Measurements from ENCODE around the gene PARD6B. TPM values are rescaled to one million over a fixed set of nuclear protein-coding genes. Genes with fewer than 3 reads are reported as not detected.
A peak's percentile ranks its signal among the peaks of the same experiment; 100 is the strongest.

The PARD6B gene
- total and polyA plus RNA-seq, 2 of the 13 experiments (the other 11 are each of a cell fraction or from before 2014, with no cell fraction given): 6.9 to 22.2 TPM

DNA sequence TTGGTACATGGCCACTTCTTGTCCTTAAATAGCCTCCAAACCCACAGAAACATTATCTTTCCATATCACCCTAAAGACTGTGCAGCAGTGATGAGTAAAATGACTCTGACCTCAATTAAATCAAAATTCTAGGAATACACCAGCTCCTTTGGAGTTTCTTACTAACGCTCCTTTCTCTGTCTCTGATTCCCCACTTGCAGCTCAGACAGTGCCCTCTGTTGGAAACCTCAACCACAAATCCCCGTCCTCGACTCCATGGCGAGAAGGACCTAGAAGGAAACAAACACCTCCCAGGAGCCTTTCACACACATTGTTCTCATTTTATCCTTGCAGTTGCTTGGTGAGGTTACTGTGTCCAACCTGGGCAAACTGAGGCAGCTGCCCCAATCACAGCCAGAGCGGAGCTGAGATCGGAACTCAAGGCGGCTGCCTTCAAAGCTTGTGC, 17.7 kb upstream of the PARD6B start (continued):
- no peak for TF ChIP-seq AFF4 (CRISPR knock-in tag; IDR thresholded peaks at IDR 0.05)
- no peak for TF ChIP-seq ZSCAN29 (CRISPR knock-in tag; conservative IDR thresholded peaks at IDR 0.05)
- TF ChIP-seq ZNF781 (CRISPR knock-in tag; IDR thresholded peaks at IDR 0.05; ENCODE audit: borderline replicate concordance, not compliant biosample characterization): no peak
- no peak for TF ChIP-seq DR1 (CRISPR knock-in tag; IDR thresholded peaks at IDR 0.05)
- TF ChIP-seq FOSL2 (CRISPR knock-in tag; IDR thresholded peaks at IDR 0.05): peak; percentile 11; the same call in 1 of the 2 replicates
- TF ChIP-seq ZNF382 (CRISPR knock-in tag; IDR thresholded peaks at IDR 0.05; ENCODE audit: borderline replicate concordance): 0 out of 2 replicates have a peak, but pooled peaks have one; percentile 49
- TF ChIP-seq CAMTA2 (CRISPR knock-in tag; IDR thresholded peaks at IDR 0.05; ENCODE audit: borderline replicate concordance): peak; percentile 72; the same call in 1 of the 2 replicates
- TF ChIP-seq ZNF354B (CRISPR knock-in tag; IDR thresholded peaks at IDR 0.05): no peak
- TF ChIP-seq ETV5 (CRISPR knock-in tag; IDR thresholded peaks at IDR 0.05; ENCODE audit: borderline replicate concordance): peak; percentile 10; the same call in 1 of the 2 replicates
- 0 out of 4 replicates have a peak, but pooled peaks of 1 of the 2 experiments have one; percentile 26 for TF ChIP-seq HMGXB4 (CRISPR knock-in tag; IDR thresholded peaks at IDR 0.05; ENCODE audit: borderline replicate concordance in 1 of 2, low read depth in 1 of 2)
- TF ChIP-seq, protein P1, sequence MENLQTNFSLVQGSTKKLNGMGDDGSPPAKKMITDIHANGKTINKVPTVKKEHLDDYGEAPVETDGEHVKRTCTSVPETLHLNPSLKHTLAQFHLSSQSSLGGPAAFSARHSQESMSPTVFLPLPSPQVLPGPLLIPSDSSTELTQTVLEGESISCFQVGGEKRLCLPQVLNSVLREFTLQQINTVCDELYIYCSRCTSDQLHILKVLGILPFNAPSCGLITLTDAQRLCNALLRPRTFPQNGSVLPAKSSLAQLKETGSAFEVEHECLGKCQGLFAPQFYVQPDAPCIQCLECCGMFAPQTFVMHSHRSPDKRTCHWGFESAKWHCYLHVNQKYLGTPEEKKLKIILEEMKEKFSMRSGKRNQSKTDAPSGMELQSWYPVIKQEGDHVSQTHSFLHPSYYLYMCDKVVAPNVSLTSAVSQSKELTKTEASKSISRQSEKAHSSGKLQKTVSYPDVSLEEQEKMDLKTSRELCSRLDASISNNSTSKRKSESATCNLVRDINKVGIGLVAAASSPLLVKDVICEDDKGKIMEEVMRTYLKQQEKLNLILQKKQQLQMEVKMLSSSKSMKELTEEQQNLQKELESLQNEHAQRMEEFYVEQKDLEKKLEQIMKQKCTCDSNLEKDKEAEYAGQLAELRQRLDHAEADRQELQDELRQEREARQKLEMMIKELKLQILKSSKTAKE (CRISPR knock-in tag; IDR thresholded peaks at IDR 0.05; ENCODE audit: borderline replicate concordance): no peak
- TF ChIP-seq E2F5 (CRISPR knock-in tag; conservative IDR thresholded peaks at IDR 0.05): no peak
- TF ChIP-seq IKZF5 (CRISPR knock-in tag; IDR thresholded peaks at IDR 0.05): peak; percentile 61; the same call in 1 of the 2 replicates
- no peak for TF ChIP-seq SP140L (CRISPR knock-in tag; IDR thresholded peaks at IDR 0.05; ENCODE audit: borderline replicate concordance)
- TF ChIP-seq U2AF1 (optimal IDR thresholded peaks at IDR 0.05; ENCODE audit: low read depth, low read length): no peak
- TF ChIP-seq, protein P2, sequence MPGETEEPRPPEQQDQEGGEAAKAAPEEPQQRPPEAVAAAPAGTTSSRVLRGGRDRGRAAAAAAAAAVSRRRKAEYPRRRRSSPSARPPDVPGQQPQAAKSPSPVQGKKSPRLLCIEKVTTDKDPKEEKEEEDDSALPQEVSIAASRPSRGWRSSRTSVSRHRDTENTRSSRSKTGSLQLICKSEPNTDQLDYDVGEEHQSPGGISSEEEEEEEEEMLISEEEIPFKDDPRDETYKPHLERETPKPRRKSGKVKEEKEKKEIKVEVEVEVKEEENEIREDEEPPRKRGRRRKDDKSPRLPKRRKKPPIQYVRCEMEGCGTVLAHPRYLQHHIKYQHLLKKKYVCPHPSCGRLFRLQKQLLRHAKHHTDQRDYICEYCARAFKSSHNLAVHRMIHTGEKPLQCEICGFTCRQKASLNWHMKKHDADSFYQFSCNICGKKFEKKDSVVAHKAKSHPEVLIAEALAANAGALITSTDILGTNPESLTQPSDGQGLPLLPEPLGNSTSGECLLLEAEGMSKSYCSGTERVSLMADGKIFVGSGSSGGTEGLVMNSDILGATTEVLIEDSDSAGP (CRISPR knock-in tag; IDR thresholded peaks at IDR 0.05; ENCODE audit: borderline replicate concordance): peak; percentile 23; the same call in 1 of the 2 replicates
- TF ChIP-seq SMAD3 (CRISPR knock-in tag; IDR thresholded peaks at IDR 0.05): no peak

All from HepG2 (cell line).